IMR-90 (cell line): Measurements from ENCODE around the gene MTHFS. TPM values are rescaled to one million over a fixed set of nuclear protein-coding genes. Genes with fewer than 3 reads are reported as not detected.

Experiments used
- ATAC-seq: fragments of 200-7000 bp; cut with Tn5 transposase; 2 replicates; pipeline ENCODE4 v1.9.1; 2020; ENCODE audit warnings: low read depth, mild to moderate bottlenecking, moderate library complexity
- BruUV-seq: library from RNA; stranded (reverse); fragments of 400-500 nt; replicated peaks from 2 replicates; lab custom pipeline; 2021; lab: Mats Ljungman, UMichigan
- CTCF ChIA-PET: fragments of 300-600 bp; formaldehyde crosslinking; extraction: SDS; loops from one replicate; lab custom pipeline; 2021; ENCODE audit warnings: antibody characterized with exemption; lab: Yijun Ruan, JAX
- POLR2A ChIA-PET: fragments of 300-600 bp; sonication (Branson Sonifier 250); formaldehyde crosslinking; loops from one replicate; lab custom pipeline; 2022; ENCODE audit warnings: antibody characterized with exemption; ENCODE audit not compliant: unreplicated experiment; lab: Charles Lee
- DNase-seq: peaks from one replicate; pipeline ENCODE4 v3.0.0; 2013
- H2AFZ ChIP-seq: replicated peaks from 2 replicates; pipeline ENCODE3; 2013; ENCODE audit warnings: low read length, mild to moderate bottlenecking; ENCODE audit not compliant: poor library complexity
- H2AK5ac ChIP-seq: 2 replicates; pipeline ENCODE4 v1.6.1; 2013; ENCODE audit warnings: low read depth, low read length, inconsistent platforms
- H2AK9ac ChIP-seq: replicated peaks from 2 replicates; pipeline ENCODE3; 2013; ENCODE audit warnings: mild to moderate bottlenecking, low read depth, low read length, moderate library complexity; ENCODE audit not compliant: poor library complexity
- H2BK120ac ChIP-seq: 2 replicates; pipeline ENCODE4 v1.6.1; 2013; ENCODE audit warnings: low read depth, low read length, inconsistent platforms
- H2BK15ac ChIP-seq: 3 replicates; pipeline ENCODE4 v1.6.1; 2013; ENCODE audit warnings: low read depth, low read length, inconsistent platforms
- H2BK20ac ChIP-seq: 2 replicates; pipeline ENCODE4 v1.6.1; 2013; ENCODE audit warnings: low read depth, mild to moderate bottlenecking, inconsistent platforms, low read length, moderate library complexity
- H2BK5ac ChIP-seq: 2 replicates; pipeline ENCODE4 v1.6.1; 2013; ENCODE audit warnings: mild to moderate bottlenecking, low read depth, low read length, inconsistent platforms; ENCODE audit not compliant: poor library complexity, severe bottlenecking
- H3K14ac ChIP-seq: replicated peaks from 2 replicates; pipeline ENCODE4 v1.6.1; 2013; ENCODE audit warnings: low read depth, low read length, inconsistent platforms
- H3K18ac ChIP-seq: 2 replicates; pipeline ENCODE4 v1.6.1; 2013; ENCODE audit warnings: low read depth, low read length, control low read depth
- H3K23ac ChIP-seq: 2 replicates; pipeline ENCODE4 v1.6.1; 2013; ENCODE audit warnings: low read depth, low read length, inconsistent platforms
- H3K27ac ChIP-seq: 2 replicates; pipeline ENCODE4 v1.5.1; 2013; ENCODE audit warnings: mild to moderate bottlenecking, control low read depth, low read length; ENCODE audit not compliant: insufficient read depth
- H3K27me3 ChIP-seq: 2 replicates; pipeline ENCODE4 v1.6.1; 2013; ENCODE audit warnings: low read length; ENCODE audit not compliant: control insufficient read depth, insufficient read depth
- H3K36me3 ChIP-seq: 2 replicates; pipeline ENCODE4 v1.6.1; 2013; ENCODE audit warnings: low read length, mixed read lengths; ENCODE audit not compliant: control insufficient read depth, insufficient read depth
- H3K4ac ChIP-seq: 2 replicates; pipeline ENCODE4 v1.6.1; 2013; ENCODE audit warnings: low read depth, low read length, inconsistent platforms
- H3K4me1 ChIP-seq: 2 replicates; pipeline ENCODE4 v1.6.1; 2013; ENCODE audit warnings: low read length, mixed read lengths; ENCODE audit not compliant: control insufficient read depth, insufficient read depth
- H3K4me2 ChIP-seq: 2 replicates; pipeline ENCODE4 v1.6.1; 2013; ENCODE audit warnings: low read depth, mild to moderate bottlenecking, control low read depth, low read length, moderate library complexity
- H3K4me3 ChIP-seq: 2 replicates; pipeline ENCODE4 v1.5.1; 2013; ENCODE audit warnings: low read depth, mild to moderate bottlenecking, control low read depth, low read length, moderate library complexity; ENCODE audit not compliant: insufficient read depth
- H3K56ac ChIP-seq: 2 replicates; pipeline ENCODE4 v1.6.1; 2013; ENCODE audit warnings: low read length, inconsistent platforms; ENCODE audit not compliant: insufficient read depth; ENCODE audit errors: extremely low read depth
- H3K79me1 ChIP-seq, 2 experiments: 2 replicates each; pipeline ENCODE4 v1.6.1; 2013; ENCODE audit warnings: low read length in 2 of 2, inconsistent platforms in 1 of 2, low read depth in 1 of 2
- H3K9ac ChIP-seq: 2 replicates; pipeline ENCODE4 v1.6.1; 2013; ENCODE audit warnings: low read depth, low read length, control low read depth
- H3K9me1 ChIP-seq: 2 replicates; pipeline ENCODE4 v1.6.1; 2013; ENCODE audit warnings: low read length, inconsistent platforms; ENCODE audit not compliant: insufficient read depth
- H3K9me3 ChIP-seq: 2 replicates; pipeline ENCODE4 v1.6.1; 2013; ENCODE audit warnings: low read length; ENCODE audit not compliant: control insufficient read depth, insufficient read depth
- H4K20me1 ChIP-seq: 2 replicates; pipeline ENCODE4 v1.6.1; 2013; ENCODE audit warnings: low read length, inconsistent platforms; ENCODE audit not compliant: insufficient read depth
- H4K5ac ChIP-seq: 2 replicates; pipeline ENCODE4 v1.6.1; 2013; ENCODE audit warnings: mild to moderate bottlenecking, low read depth, low read length, control low read depth
- H4K8ac ChIP-seq, 2 experiments: 2 replicates each; pipeline ENCODE4 v1.6.1; 2013; ENCODE audit warnings: low read depth in 2 of 2, low read length in 2 of 2, control low read depth in 1 of 2, inconsistent platforms in 1 of 2
- H4K91ac ChIP-seq: 2 replicates; pipeline ENCODE4 v1.6.1; 2013; ENCODE audit warnings: low read depth, low read length, inconsistent platforms; ENCODE audit not compliant: insufficient read depth
- CEBPB ChIP-seq: IDR thresholded peaks from 2 replicates; pipeline ENCODE4 v1.6.1; 2012; ENCODE audit warnings: low read depth, low read length, improper control_type of control experiment
- CTCF ChIP-seq: conservative IDR thresholded peaks from 2 replicates; pipeline ENCODE4 v1.5.1; 2012; ENCODE audit warnings: mild to moderate bottlenecking, low read depth, low read length, improper control_type of control experiment
- ELK1 ChIP-seq: fragments of 150-350 bp; IDR thresholded peaks from 2 replicates; pipeline ENCODE4 v1.6.1; 2016; ENCODE audit warnings: low read depth, mild to moderate bottlenecking, low read length, moderate library complexity, borderline replicate concordance
- MAZ ChIP-seq: IDR thresholded peaks from 2 replicates; pipeline ENCODE4 v1.6.1; 2012; ENCODE audit warnings: low read depth, mild to moderate bottlenecking, low read length, improper control_type of control experiment, moderate library complexity, borderline replicate concordance
- MXI1 ChIP-seq: IDR thresholded peaks from 2 replicates; pipeline ENCODE4 v1.6.1; 2012; ENCODE audit warnings: low read depth, mild to moderate bottlenecking, low read length, moderate library complexity, borderline replicate concordance
- NFE2L2 ChIP-seq: fragments of 150-350 bp; IDR thresholded peaks from 2 replicates; pipeline ENCODE4 v1.6.1; 2016; ENCODE audit warnings: low read depth, mild to moderate bottlenecking, low read length
- POLR2A ChIP-seq: IDR thresholded peaks from 2 replicates; pipeline ENCODE4 v1.6.1; 2012; ENCODE audit warnings: mild to moderate bottlenecking, low read depth, low read length
- RAD21 ChIP-seq: IDR thresholded peaks from 2 replicates; pipeline ENCODE4 v1.6.1; 2012; ENCODE audit warnings: low read length, improper control_type of control experiment
- SMC3 ChIP-seq: fragments of 150-350 bp; IDR thresholded peaks from 2 replicates; pipeline ENCODE4 v1.6.1; 2016; ENCODE audit warnings: low read depth, mild to moderate bottlenecking, antibody characterized with exemption, low read length, moderate library complexity
- WGBS, 2 experiments: methylation state at CpG; one replicate each; pipeline versions ENCODE4 v1.1.5 to v1.1.7; 2013; ENCODE audit warnings: missing lambda C conversion rate in 2 of 2; ENCODE audit not compliant: insufficient read length in 1 of 2; ENCODE audit errors: extremely low coverage in 2 of 2; 5-methylcytosine and 5-hydroxymethylcytosine counted together
- dilution Hi-C: fragments of 300-500 bp; cut with HindIII; formaldehyde crosslinking; loops from one replicate; pipeline ENCODE4 v1.14.3; 2018; ENCODE audit warnings: low sequenced_read_pairs; ENCODE audit not compliant: unreplicated experiment
- in situ Hi-C: fragments of 300-500 bp; cut with MboI; formaldehyde crosslinking; loops from 3 replicates; pipeline ENCODE4 v1.14.3; 2019; ENCODE audit warnings: low sequenced_read_pairs, inconsistent platforms, mixed read lengths
- intact Hi-C: fragments of 100-400 bp; cut with micrococcal nuclease; formaldehyde crosslinking; loops from 2 replicates; pipeline ENCODE4 v1.10.0; 2022
- polyA plus RNA-seq, 3 experiments: library from polyadenylated mRNA; depleted of rRNA; stranded (reverse); fragments of >200 nt; gene quantifications; 2 replicates each; pipeline ENCODE4 v1.2.3, GENCODE V29; 2012; ENCODE audit warnings: low replicate concordance in 1 of 3
- total RNA-seq: library from RNA; depleted of rRNA; stranded (reverse); fragments of >200 nt; gene quantifications from 2 replicates; pipeline ENCODE4 v1.2.3, GENCODE V29; 2012

Gene MTHFS
- total and polyA plus RNA-seq, 2 of the 4 experiments (the other 2 are of a cell fraction): 5.5 to 6.3 TPM

DNA sequence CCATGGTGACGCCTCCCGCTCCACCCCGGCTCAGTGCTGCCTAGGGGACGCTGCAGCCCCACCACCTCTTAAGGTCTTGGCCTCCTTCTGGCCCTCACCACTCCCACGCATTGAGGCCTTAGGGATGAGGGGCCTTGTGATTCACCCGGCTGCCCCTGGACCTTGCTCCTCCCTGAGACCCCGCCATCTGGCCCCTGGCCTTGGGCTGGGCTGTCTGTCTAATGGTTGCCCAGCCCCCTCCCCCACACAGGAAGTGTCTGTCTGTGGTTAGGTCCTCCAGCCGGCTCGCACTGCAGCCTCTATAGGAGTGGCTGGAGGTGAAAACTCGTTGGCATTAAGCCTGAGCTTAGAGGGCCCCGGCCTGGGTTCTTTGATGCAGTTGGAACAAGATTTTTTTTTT is 21.5 kb upstream of the MTHFS start:
- H2AK5ac ChIP-seq: no peak overlapping the region
- no peak overlapping the region for H2BK15ac ChIP-seq
- H3K27me3 ChIP-seq: no peaks in the 10 kb centered on the region
- H4K91ac ChIP-seq: no peak overlapping the region
- dilution Hi-C loops: no loop called here
- no peak for DNase-seq
- H3K36me3 ChIP-seq: peaks cover 20% of the 10 kb centered on the region
- H3K4me1 ChIP-seq: no peaks in the 10 kb centered on the region
- ATAC-seq: no peak
- H2AK9ac ChIP-seq: no peak overlapping the region
- no peak overlapping the region for H2BK20ac ChIP-seq
- H3K4me3 ChIP-seq: no peak overlapping the region
- no peak overlapping the region for H3K4ac ChIP-seq
- no peak overlapping the region for H3K14ac ChIP-seq
- intact Hi-C loops: no loop called here
- CTCF ChIA-PET: no interaction called here
- H4K8ac ChIP-seq: no peak overlapping the region
- no peak overlapping the region for H2BK5ac ChIP-seq
- no peak overlapping the region for H3K23ac ChIP-seq
- BruUV-seq: no TSS peak
- no peak overlapping the region for H2BK120ac ChIP-seq
- H2AFZ ChIP-seq: no peak overlapping the region
- no peak overlapping the region for H3K56ac ChIP-seq
- H3K79me1 ChIP-seq: peaks cover 15 to 18% of the 10 kb centered on the region in 2 experiments
- H3K27ac ChIP-seq: no peak overlapping the region
- no peak overlapping the region for H3K9ac ChIP-seq
- no peak overlapping the region for H3K18ac ChIP-seq
- no peaks in the 10 kb centered on the region for H3K9me1 ChIP-seq
- H4K5ac ChIP-seq: no peak overlapping the region
- TF ChIP-seq RAD21 (no peak), MAZ (no peak), SMC3 (no peak), POLR2A (no peak), MXI1 (no peak), CTCF (no peak), ELK1 (no peak), CEBPB (no peak), NFE2L2 (no peak)
- POLR2A ChIA-PET: no interaction called here
- in situ Hi-C loops: no loop called here
- H4K20me1 ChIP-seq: 0 out of 2 replicates have a peak, but pooled peaks cover 3% of the 10 kb centered on the region
- no peak overlapping the region for H3K4me2 ChIP-seq
- H3K9me3 ChIP-seq: peaks cover 45% of the 10 kb centered on the region
- no CpG with 5 or more reads among the region's 11 CpGs for WGBS, 2 experiments
